ENCODE data around the gene HEXIM1.

- TF ChIP-seq CTCF (IDR thresholded peaks at IDR 0.05) (no peak), POLR2A (IDR thresholded peaks at IDR 0.05) (no peak), EP300 (IDR thresholded peaks at IDR 0.05) (no peak)
Measured at GRCh38 chr17:45123076-45123770, 25.1 kb upstream of the HEXIM1 start.

Measured in tibial nerve (tissue), 4 donors.